Glutamatergic neuron (in vitro differentiated cells): ENCODE results near the gene GNAS-AS1. TPM values are rescaled to one million over a fixed set of nuclear protein-coding genes. Genes with fewer than 3 reads are reported as not detected.

Experiments
- DNase-seq: peaks from one replicate; pipeline ENCODE4 v3.0.0; 2022
- H3K27ac Mint-ChIP-seq: one replicate; pipeline ENCODE4 v1.8.0; 2020; ENCODE audit warnings: mild to moderate bottlenecking, mixed read lengths, inconsistent platforms; ENCODE audit not compliant: unreplicated experiment
- H3K27me3 Mint-ChIP-seq: one replicate; pipeline ENCODE4 v1.8.0; 2020; ENCODE audit warnings: mild to moderate bottlenecking, moderate library complexity, mixed read lengths, inconsistent platforms; ENCODE audit not compliant: unreplicated experiment
- H3K36me3 Mint-ChIP-seq: one replicate; pipeline ENCODE4 v1.8.0; 2020; ENCODE audit warnings: mild to moderate bottlenecking, mixed read lengths, inconsistent platforms; ENCODE audit not compliant: unreplicated experiment
- H3K4me1 Mint-ChIP-seq: one replicate; pipeline ENCODE4 v1.8.0; 2020; ENCODE audit warnings: mild to moderate bottlenecking, low read depth, mixed read lengths, inconsistent platforms; ENCODE audit not compliant: unreplicated experiment
- H3K4me3 Mint-ChIP-seq: one replicate; pipeline ENCODE4 v1.8.0; 2020; ENCODE audit warnings: mild to moderate bottlenecking, mixed read lengths, inconsistent platforms; ENCODE audit not compliant: unreplicated experiment
- H3K9me3 Mint-ChIP-seq: one replicate; pipeline ENCODE4 v1.8.0; 2020; ENCODE audit warnings: mild to moderate bottlenecking, moderate library complexity, mixed read lengths, inconsistent platforms; ENCODE audit not compliant: unreplicated experiment
- CTCF ChIP-seq: fragments of 200-600 bp; sonication (generic); IDR thresholded peaks from one replicate; pipeline ENCODE4 v1.5.0; 2021; ENCODE audit not compliant: partially characterized antibody, unreplicated experiment
- total RNA-seq: library from RNA; stranded (reverse); fragmentation: NEBNext Ultra II Directional; extraction: Animal tissue kit (Norgen Biotek cat#: 25700); gene quantifications from one replicate; pipeline ENCODE4 v1.2.1, GENCODE V29; 2021; ENCODE audit not compliant: unreplicated experiment

GNAS-AS1 gene
- total RNA-seq, 1 donor from 2014 or later: 11.7 TPM

GRCh38 chr20:58886546-58886945, 35.8 kb upstream of the GNAS-AS1 start:
- Mint-ChIP-seq H3K4me1 (peaks cover 23% of the 10 kb centered on the region), H3K4me3 (no peak overlapping the region), H3K36me3 (peaks cover 5% of the 10 kb centered on the region), H3K9me3 (peaks cover 8% of the 10 kb centered on the region), H3K27ac (no peak overlapping the region), H3K27me3 (peaks cover 7% of the 10 kb centered on the region)
- TF ChIP-seq CTCF: no peak
- no peak for DNase-seq

GRCh38 chr20:58884966-58885365, 34.3 kb upstream of the GNAS-AS1 start:
- H3K4me1 Mint-ChIP-seq: peaks cover 37% of the 10 kb centered on the region
- TF ChIP-seq CTCF: no peak
- H3K27ac Mint-ChIP-seq: no peak overlapping the region
- peaks cover 5% of the 10 kb centered on the region for H3K36me3 Mint-ChIP-seq
- H3K9me3 Mint-ChIP-seq: peaks cover 6% of the 10 kb centered on the region
- peaks cover 7% of the 10 kb centered on the region for H3K27me3 Mint-ChIP-seq
- H3K4me3 Mint-ChIP-seq: no peak overlapping the region
- DNase-seq: no peak

GRCh38 chr20:58883241-58883691, 32.6 kb upstream of the GNAS-AS1 start:
- H3K27ac Mint-ChIP-seq: peak overlapping the region; percentile 14
- peak overlapping the region; percentile 61 for H3K4me3 Mint-ChIP-seq
- DNase-seq: no peak
- peaks cover 3% of the 10 kb centered on the region for H3K27me3 Mint-ChIP-seq
- TF ChIP-seq CTCF: no peak
- H3K36me3 Mint-ChIP-seq: peaks cover 5% of the 10 kb centered on the region
- H3K4me1 Mint-ChIP-seq: peaks cover 51% of the 10 kb centered on the region
- H3K9me3 Mint-ChIP-seq: peaks cover 4% of the 10 kb centered on the region

- H3K4me1 Mint-ChIP-seq: peaks cover 54% of the 10 kb centered on the region
- no peaks in the 10 kb centered on the region for H3K27me3 Mint-ChIP-seq
- no peak overlapping the region for H3K27ac Mint-ChIP-seq
- no peak for TF ChIP-seq CTCF
- DNase-seq: no peak
- H3K36me3 Mint-ChIP-seq: peaks cover 5% of the 10 kb centered on the region
- H3K9me3 Mint-ChIP-seq: peaks cover 2% of the 10 kb centered on the region
- H3K4me3 Mint-ChIP-seq: peak overlapping the region; percentile 61
Measured at GRCh38 chr20:58882704-58883089, 32.0 kb upstream of the GNAS-AS1 start.

- Mint-ChIP-seq H3K27ac (peak overlapping the region; percentile 24), H3K27me3 (no peaks in the 10 kb centered on the region), H3K9me3 (no peaks in the 10 kb centered on the region), H3K36me3 (peaks cover 5% of the 10 kb centered on the region), H3K4me1 (peaks cover 68% of the 10 kb centered on the region), H3K4me3 (peak overlapping the region; percentile 60)
- peak; percentile 28 for TF ChIP-seq CTCF
- no peak for DNase-seq
Measured at GRCh38 chr20:58880994-58881752, 30.5 kb upstream of the GNAS-AS1 start.
